A549 (cell line): ENCODE data around the gene XPO1.

ENCODE experiments used
- CEBPB ChIP-seq, 2 experiments: fragments of >200 bp in 1 of 2; sonication (Bioruptor Twin) in 1 of 2; formaldehyde crosslinking in 1 of 2; IDR thresholded peaks; 2 replicates each; pipeline ENCODE4 v1.6.1; 2012 to 2016
- CHD2 ChIP-seq: fragments of 150-350 bp; IDR thresholded peaks from 2 replicates; pipeline ENCODE4 v1.6.1; 2014; ENCODE audit warnings: low read length; ENCODE audit not compliant: partially characterized antibody
- EP300 ChIP-seq, 2 experiments: fragments of >200 bp; sonication (Bioruptor Twin); formaldehyde crosslinking; IDR thresholded peaks; 2 replicates in 1 of 2; 3 replicates in 1 of 2; pipeline ENCODE4 v1.6.1; 2016 to 2017
- HOXA7 ChIP-seq: fragments of 250-450 bp; sonication (Bioruptor Pico); IDR thresholded peaks from 2 replicates; pipeline ENCODE4 v1.5.0; 2020; ENCODE audit warnings: mild to moderate bottlenecking, moderate library complexity
- JUN ChIP-seq, 2 experiments: fragments of >200 bp; sonication (Bioruptor Twin); formaldehyde crosslinking; IDR thresholded peaks; 2 replicates in 1 of 2; 3 replicates in 1 of 2; pipeline ENCODE4 v1.6.1; 2016 to 2017
- PHF8 ChIP-seq: fragments of 200-600 bp; sonication (generic); IDR thresholded peaks from 2 replicates; pipeline ENCODE4 v1.6.1; 2016; ENCODE audit warnings: low read depth, mild to moderate bottlenecking, antibody characterized with exemption, moderate library complexity, borderline replicate concordance
- POLR2A ChIP-seq: IDR thresholded peaks from 2 replicates; pipeline ENCODE4 v1.6.1; 2012; ENCODE audit warnings: mild to moderate bottlenecking, low read length
- TF ChIP-seq, protein P1 (sequence below): fragments of >200 bp; sonication (Bioruptor Twin); formaldehyde crosslinking; IDR thresholded peaks from 3 replicates; pipeline ENCODE4 v1.5.1; 2016
- TF ChIP-seq, protein P2 (sequence below): IDR thresholded peaks from 2 replicates; pipeline ENCODE4 v1.6.1; 2012

DNA sequence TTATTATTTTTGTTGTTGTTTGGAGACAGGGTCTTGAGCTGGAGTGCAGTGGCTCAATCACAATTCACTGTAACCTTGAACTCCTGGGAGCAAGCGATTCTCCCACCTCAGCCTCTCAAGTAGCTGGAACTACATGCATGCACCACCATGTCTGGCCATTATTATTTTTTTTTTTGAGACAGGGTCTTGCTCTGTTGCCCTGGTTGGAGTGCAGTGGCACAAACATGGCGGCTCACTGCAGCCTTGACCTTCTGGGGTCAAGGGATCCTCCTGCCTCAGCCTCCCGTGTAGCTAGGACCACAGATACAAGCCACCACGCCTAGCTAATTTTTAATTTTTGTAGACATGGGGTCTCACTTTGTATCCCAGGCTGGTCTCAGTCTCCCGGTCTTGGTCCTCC, 20.0 kb upstream of the XPO1 start:
- TF ChIP-seq, protein P1, sequence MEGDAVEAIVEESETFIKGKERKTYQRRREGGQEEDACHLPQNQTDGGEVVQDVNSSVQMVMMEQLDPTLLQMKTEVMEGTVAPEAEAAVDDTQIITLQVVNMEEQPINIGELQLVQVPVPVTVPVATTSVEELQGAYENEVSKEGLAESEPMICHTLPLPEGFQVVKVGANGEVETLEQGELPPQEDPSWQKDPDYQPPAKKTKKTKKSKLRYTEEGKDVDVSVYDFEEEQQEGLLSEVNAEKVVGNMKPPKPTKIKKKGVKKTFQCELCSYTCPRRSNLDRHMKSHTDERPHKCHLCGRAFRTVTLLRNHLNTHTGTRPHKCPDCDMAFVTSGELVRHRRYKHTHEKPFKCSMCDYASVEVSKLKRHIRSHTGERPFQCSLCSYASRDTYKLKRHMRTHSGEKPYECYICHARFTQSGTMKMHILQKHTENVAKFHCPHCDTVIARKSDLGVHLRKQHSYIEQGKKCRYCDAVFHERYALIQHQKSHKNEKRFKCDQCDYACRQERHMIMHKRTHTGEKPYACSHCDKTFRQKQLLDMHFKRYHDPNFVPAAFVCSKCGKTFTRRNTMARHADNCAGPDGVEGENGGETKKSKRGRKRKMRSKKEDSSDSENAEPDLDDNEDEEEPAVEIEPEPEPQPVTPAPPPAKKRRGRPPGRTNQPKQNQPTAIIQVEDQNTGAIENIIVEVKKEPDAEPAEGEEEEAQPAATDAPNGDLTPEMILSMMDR: no peak
- TF ChIP-seq CHD2 (no peak), PHF8 (no peak), CEBPB (IDR thresholded peaks at IDR 0.05) (no peak), EP300 (IDR thresholded peaks at IDR 0.05) (no peak), HOXA7 (CRISPR knock-in tag) (no peak), POLR2A (no peak), JUN (IDR thresholded peaks at IDR 0.05) (no peak)
- TF ChIP-seq, protein P2, sequence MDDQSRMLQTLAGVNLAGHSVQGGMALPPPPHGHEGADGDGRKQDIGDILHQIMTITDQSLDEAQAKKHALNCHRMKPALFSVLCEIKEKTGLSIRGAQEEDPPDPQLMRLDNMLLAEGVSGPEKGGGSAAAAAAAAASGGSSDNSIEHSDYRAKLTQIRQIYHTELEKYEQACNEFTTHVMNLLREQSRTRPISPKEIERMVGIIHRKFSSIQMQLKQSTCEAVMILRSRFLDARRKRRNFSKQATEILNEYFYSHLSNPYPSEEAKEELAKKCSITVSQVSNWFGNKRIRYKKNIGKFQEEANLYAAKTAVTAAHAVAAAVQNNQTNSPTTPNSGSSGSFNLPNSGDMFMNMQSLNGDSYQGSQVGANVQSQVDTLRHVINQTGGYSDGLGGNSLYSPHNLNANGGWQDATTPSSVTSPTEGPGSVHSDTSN: no peak
